ENCODE data around the gene ZIC2.
"Not testable (repeated sequence)": the region's sequence is repeated elsewhere in the genome, so short reads cannot be mapped to it uniquely, and the experiment has no call there.

ZIC2 gene

GRCh38 chr13:99981735-99982035 lies at the start of gene ZIC2:
TSS of gene ZIC2 (plus strand) at chr13:99981784. CDS start at chr13:99982065, 281 bp downstream.
- no peak for DNase-seq

DNA sequence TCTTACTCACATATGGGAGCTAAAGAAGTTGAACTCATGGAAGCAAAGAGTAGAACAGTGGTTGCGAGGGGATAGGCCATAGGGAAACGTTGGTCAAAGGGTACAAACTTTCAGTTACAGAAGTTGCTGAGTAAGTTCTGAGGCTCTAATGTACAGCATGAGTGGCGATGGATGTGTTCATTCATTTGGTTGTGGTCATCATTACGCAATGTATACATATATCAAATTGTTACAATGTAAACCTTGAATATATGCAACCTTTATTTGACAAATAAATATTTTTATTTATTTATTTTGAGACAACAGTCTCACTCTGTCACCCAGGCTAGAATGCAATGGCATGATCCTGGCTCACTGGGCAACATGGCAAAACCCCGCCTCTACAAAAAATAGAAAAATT lies 48.7 kb upstream of the ZIC2 start:
- DNase-seq, result no peak

DNA sequence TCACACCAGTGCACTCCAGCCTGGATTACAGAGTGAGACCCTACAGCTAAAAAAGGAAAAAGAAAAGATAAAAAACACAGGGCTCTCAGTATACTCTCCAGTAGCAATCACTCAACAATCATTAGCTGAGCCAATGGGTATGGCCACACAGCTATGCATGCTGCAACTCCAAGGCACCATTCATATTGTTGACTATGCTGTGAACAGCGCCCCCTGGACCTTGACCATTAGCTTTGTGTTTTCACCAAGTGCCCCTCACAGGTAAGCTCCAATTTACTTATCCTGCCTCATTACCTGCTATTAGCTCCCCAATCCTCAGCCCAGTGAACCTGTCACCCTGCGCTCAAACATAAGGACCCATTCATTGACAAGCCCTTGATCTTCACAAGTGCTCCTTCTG lies 45.8 kb upstream of the ZIC2 start:
- no peak for DNase-seq

DNA sequence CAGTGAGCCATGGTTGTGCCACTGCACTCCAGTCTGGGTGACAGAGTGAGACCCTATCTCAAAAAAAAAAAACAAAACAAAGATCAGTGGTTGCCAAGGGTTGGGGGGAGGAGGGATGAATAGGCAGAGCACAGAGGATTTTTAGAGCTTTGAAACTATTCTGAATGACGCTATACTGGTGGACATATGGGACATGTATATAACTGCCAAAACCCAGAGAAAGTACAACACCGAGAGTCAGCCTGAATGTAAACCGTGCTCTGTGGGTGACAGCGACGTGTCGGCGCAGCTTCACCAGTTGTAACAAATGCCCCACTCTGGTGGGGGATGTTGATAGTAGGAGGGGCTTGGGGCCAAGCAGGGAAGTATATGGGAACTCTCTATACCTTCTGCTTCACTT lies 42.9 kb upstream of the ZIC2 start:
- no peak for DNase-seq

GRCh38 chr13:99941086-99941485 lies 40.5 kb upstream of the ZIC2 start:
- DNase-seq, result no peak

GRCh38 chr13:99941911-99942310 lies 39.7 kb upstream of the ZIC2 start:
- no peak for DNase-seq

DNA sequence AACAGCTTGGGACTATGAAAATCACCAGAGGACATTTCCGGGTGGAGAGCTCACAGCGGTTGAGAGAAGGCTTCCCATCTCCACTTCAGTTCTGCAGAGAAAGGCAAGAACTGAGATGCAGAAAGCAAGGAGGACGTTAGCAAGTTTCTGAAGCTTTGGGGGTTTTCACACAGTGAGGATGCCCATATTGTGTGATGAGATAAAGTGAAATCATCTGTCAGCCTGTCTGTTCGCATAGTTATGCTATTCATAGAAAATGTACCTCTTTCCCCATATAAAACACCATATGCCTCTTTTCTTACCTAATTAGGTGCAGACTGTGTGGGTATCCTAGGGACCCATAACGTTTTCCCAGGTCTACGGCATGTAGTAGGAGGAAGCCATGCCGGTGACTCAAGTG lies 37.5 kb upstream of the ZIC2 start:
- DNase-seq, result no peak

- DNase-seq, result no peak
These were observed 37.0 kb upstream of the ZIC2 start for GRCh38 chr13:99944606-99945005.

- not testable (repeated sequence) for DNase-seq
These were observed 36.1 kb upstream of the ZIC2 start for GRCh38 chr13:99945515-99945914.

DNA sequence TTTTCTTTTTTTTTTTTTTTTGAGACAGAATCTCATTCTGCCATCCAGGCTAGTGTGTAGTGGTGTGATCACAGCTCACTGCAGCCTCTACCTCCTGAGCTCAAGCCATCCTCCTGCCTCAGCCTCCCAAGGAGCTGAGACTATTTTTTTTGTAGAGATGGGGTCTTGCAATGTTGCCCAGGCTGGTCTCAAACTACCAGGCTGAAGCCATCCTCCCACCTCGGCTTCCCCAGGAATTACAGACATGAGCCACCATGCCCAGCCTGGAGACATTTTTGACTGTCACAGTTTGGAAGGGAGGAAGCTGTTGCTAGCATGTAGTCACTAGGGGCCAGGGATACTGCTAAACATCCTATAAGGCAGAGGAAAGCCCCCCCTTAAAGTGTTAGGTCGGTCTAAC lies 33.9 kb upstream of the ZIC2 start:
- no peak for DNase-seq

GRCh38 chr13:99948411-99948810 lies 33.2 kb upstream of the ZIC2 start:
- DNase-seq, result no peak

- no peak for DNase-seq
These were observed 32.5 kb upstream of the ZIC2 start for GRCh38 chr13:99948907-99949678.

- no peak for DNase-seq
These were observed 31.7 kb upstream of the ZIC2 start for GRCh38 chr13:99949679-99950413.

DNA sequence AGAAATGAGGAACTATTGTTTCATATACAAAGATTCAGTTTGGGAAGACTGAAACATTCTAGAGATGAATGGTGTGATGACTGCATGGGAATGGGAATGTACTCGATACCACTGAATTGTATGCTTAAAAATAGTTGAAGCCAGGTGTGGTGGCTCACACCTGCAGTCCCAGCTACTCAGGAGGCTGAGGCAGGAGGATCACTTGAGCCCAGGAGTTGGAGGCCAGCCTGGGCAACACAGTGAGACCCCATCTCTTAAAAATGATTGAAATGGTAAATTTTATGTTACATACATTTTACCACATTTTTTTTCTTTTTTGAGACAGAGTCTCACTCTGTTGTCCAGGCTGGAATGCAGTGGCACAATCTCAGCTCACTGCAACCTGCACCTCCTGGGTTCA lies 29.9 kb upstream of the ZIC2 start:
- not testable (repeated sequence) for DNase-seq

DNA sequence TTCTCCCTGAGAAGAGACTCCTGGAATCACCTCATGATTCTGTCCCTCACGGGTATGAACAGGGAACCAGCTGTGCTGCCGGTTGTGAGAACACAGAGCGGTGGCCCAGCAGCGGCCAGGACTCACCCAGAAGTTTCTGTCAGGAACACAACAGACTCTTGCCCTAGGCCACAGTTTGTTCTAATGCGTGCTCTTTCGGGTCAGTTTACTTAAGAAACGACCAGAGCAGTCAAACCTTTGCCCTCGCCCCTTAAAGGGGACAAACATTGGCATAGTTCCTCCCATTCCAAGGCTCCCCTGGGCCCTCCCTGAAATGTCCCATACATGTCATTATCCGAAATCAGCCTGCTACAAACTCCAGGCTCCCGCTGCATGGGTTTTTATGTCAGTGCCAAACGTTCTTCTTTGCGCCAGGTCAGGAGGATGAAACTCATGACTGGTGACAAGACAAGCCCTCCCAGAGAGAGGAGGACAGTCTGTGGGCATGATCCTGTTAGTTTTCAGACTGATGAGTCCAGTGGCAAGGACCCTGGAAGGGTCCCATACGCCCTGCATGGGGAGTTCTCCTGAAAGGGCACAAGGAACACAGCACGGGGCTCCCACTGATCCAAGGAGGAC lies 28.3 kb upstream of the ZIC2 start:
- DNase-seq, result no peak

GRCh38 chr13:99955107-99955746 lies 26.4 kb upstream of the ZIC2 start:
- DNase-seq, result no peak

GRCh38 chr13:99955747-99956472 lies 25.7 kb upstream of the ZIC2 start:
- DNase-seq, result no peak

DNA sequence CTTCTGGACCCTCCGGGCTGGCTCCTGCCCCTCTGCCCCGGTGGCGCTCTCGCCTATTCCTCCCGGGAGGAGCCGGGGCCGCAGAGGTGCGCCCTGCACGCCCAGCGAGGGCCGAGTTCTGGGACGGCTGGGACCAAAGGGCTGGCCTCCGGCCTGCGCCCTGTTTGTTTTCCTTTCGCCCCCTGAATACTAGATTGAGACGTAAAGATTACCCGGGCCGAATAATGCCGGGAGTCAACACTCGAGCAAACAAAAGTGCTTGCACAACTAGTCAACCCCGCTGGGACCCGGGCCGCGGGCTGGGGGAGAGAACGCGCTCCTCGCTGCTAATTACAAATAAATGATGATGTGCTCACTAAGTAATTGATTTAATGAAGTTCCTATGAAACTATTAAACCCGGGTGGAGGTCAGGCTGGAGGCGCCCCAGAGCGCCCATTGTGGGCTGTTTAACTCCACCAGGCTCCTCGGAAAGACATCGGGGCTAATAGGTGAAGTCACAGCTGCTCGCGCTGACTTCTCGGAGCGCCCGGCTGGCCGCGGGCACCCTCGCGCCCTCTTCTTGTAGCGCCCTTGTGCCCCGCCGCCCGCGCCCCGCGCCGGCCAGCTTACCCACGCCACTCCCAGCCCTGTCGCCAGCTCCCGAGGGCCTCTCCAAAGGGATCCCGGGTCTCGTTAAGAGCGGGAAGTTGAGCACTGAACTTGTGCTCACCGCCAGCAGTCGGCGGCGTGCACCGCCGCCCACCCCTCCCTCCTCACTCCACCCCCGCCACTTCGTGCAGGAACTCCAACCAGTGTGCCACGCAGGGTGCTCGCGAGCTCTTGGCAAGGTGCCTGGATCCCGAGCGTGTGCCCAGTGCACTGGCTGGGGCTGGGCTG lies 24.9 kb upstream of the ZIC2 start:
- DNase-seq, result no peak

- no peak for DNase-seq
These were observed 23.0 kb upstream of the ZIC2 start for GRCh38 chr13:99958406-99959126.

DNA sequence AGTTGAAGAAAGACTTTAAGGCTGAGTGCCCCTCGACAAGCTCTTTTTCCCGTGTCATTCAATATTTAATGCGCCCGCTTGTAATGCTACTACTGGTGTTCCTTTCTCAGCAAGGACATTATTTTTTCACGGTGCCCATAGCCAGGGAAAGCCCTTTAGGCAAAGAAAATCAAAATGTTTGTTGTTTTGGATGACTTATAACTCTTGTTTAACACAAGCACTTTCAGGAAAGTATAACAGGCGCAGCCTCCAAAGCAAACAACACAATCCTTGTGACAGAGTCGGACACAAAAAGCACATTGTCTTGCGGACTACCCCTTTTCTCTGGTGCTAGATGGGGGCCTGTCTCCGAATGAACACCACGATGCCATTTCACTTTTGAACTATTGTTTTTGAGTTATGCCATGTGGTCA lies 22.5 kb upstream of the ZIC2 start:
- no peak for DNase-seq

- DNase-seq, result no peak
These were observed 21.9 kb upstream of the ZIC2 start for GRCh38 chr13:99959540-99960230.

All from NCI-H187 (cell line).